ENCODE data around the gene RCC2. TPM values are rescaled to one million over a fixed set of nuclear protein-coding genes. Genes with fewer than 3 reads are reported as not detected.

Gene RCC2
- total and polyA plus RNA-seq, 2 of the 4 experiments (the other 2 are of a cell fraction), result 24.0 to 38.9 TPM

DNA sequence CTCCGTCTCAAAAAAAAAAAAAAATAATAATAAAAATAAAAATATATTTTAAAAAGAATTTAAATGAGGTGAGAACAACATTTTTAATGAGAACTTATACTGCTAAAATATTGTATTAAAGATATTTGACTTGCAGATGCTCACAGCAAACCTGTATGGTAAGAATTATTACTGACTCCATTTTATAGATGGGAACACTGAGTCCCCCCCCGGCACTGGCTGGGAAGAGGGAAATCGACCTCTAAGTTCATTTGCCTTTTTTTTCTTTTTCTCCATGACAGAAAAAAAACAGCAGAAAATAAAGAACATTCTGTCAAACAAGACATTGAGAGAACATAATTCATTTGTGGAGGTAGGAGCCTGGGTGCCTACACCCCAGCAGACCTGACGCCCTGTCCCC lies 80.9 kb downstream of the RCC2 start:
- Histone ChIP-seq H2BK20ac (ENCODE audit: low read depth, low read length) (no peak overlapping the region), H2BK5ac (ENCODE audit: low read depth, low read length, poor library complexity, severe bottlenecking) (no peak overlapping the region), H3K56ac (ENCODE audit: extremely low read depth, insufficient read depth, low read length) (no peak overlapping the region), H4K20me1 (ENCODE audit: insufficient read depth, low read length) (no peaks in the 10 kb centered on the region), H3K4me1 (ENCODE audit: control insufficient read depth, insufficient read depth, low read length) (no peaks in the 10 kb centered on the region), H3K18ac (ENCODE audit: low read depth, low read length) (no peak overlapping the region), H3K9ac (ENCODE audit: low read depth, low read length) (no peak overlapping the region), H3K4me3 (ENCODE audit: insufficient read depth, low read depth, low read length) (no peak overlapping the region), H4K5ac (ENCODE audit: low read depth, low read length) (no peak overlapping the region), H3K4ac (ENCODE audit: low read depth, low read length) (no peak overlapping the region), H3K4me2 (ENCODE audit: low read depth, low read length) (no peak overlapping the region), H3K27ac (ENCODE audit: insufficient read depth, low read length) (no peak overlapping the region), H4K91ac (ENCODE audit: insufficient read depth, low read depth, low read length) (no peak overlapping the region), H2BK120ac (ENCODE audit: low read depth, low read length) (no peak overlapping the region), H3K9me3 (ENCODE audit: control insufficient read depth, insufficient read depth, low read length) (no peaks in the 10 kb centered on the region), H2BK15ac (ENCODE audit: low read depth, low read length) (no peak overlapping the region), H2AK5ac (ENCODE audit: low read depth, low read length) (no peak overlapping the region), H3K79me1 (ENCODE audit: low read depth in 1 of 2, low read length in 2 of 2) (no peaks in the 10 kb centered on the region), H2AK9ac (replicated peaks; ENCODE audit: low read depth, low read length, poor library complexity) (no peak overlapping the region), H3K9me1 (ENCODE audit: insufficient read depth, low read length) (no peaks in the 10 kb centered on the region), H2AFZ (replicated peaks; ENCODE audit: low read length, poor library complexity) (no peak overlapping the region), H3K36me3 (ENCODE audit: control insufficient read depth, insufficient read depth, low read length) (no peaks in the 10 kb centered on the region), H3K27me3 (ENCODE audit: control insufficient read depth, insufficient read depth, low read length) (peaks cover 24% of the 10 kb centered on the region), H4K8ac (ENCODE audit: low read depth in 2 of 2, low read length in 2 of 2) (no peak overlapping the region), H3K14ac (replicated peaks; ENCODE audit: low read depth, low read length) (no peak overlapping the region), H3K23ac (ENCODE audit: low read depth, low read length) (no peak overlapping the region)
- TF ChIP-seq MAFK (IDR thresholded peaks at IDR 0.05; ENCODE audit: low read depth, low read length) (no peak), BHLHE40 (IDR thresholded peaks at IDR 0.05; ENCODE audit: low read depth, low read length) (no peak), NFE2L2 (IDR thresholded peaks at IDR 0.05; ENCODE audit: low read depth, low read length) (no peak), RAD21 (IDR thresholded peaks at IDR 0.05; ENCODE audit: low read length) (no peak), RFX5 (IDR thresholded peaks at IDR 0.05; ENCODE audit: low read depth, low read length) (no peak), CEBPB (IDR thresholded peaks at IDR 0.05; ENCODE audit: low read depth, low read length) (no peak), CHD1 (IDR thresholded peaks at IDR 0.05; ENCODE audit: low read depth, low read length) (no peak), RCOR1 (IDR thresholded peaks at IDR 0.05; ENCODE audit: insufficient replicate concordance, low read length) (no peak), CTCF (conservative IDR thresholded peaks at IDR 0.05; ENCODE audit: low read depth, low read length) (no peak), MXI1 (IDR thresholded peaks at IDR 0.05; ENCODE audit: borderline replicate concordance, low read depth, low read length) (no peak), MAZ (IDR thresholded peaks at IDR 0.05; ENCODE audit: borderline replicate concordance, low read depth, low read length) (no peak), POLR2A (IDR thresholded peaks at IDR 0.05; ENCODE audit: low read depth, low read length) (no peak), SMC3 (IDR thresholded peaks at IDR 0.05; ENCODE audit: low read depth, low read length) (no peak), FOS (IDR thresholded peaks at IDR 0.05; ENCODE audit: low read depth, low read length) (no peak)
- TF ChIP-seq, protein P1, sequence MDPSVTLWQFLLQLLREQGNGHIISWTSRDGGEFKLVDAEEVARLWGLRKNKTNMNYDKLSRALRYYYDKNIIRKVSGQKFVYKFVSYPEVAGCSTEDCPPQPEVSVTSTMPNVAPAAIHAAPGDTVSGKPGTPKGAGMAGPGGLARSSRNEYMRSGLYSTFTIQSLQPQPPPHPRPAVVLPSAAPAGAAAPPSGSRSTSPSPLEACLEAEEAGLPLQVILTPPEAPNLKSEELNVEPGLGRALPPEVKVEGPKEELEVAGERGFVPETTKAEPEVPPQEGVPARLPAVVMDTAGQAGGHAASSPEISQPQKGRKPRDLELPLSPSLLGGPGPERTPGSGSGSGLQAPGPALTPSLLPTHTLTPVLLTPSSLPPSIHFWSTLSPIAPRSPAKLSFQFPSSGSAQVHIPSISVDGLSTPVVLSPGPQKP (IDR thresholded peaks at IDR 0.05; ENCODE audit: borderline replicate concordance, low read depth, low read length), result no peak
- TF ChIP-seq, protein P2, sequence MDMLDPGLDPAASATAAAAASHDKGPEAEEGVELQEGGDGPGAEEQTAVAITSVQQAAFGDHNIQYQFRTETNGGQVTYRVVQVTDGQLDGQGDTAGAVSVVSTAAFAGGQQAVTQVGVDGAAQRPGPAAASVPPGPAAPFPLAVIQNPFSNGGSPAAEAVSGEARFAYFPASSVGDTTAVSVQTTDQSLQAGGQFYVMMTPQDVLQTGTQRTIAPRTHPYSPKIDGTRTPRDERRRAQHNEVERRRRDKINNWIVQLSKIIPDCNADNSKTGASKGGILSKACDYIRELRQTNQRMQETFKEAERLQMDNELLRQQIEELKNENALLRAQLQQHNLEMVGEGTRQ (IDR thresholded peaks at IDR 0.05; ENCODE audit: low read depth, low read length), result no peak
- 100% methylated on average over 1 of the region's 4 CpGs; no CpG with 5 or more reads in 1 of the 2 experiments for WGBS, 2 experiments (ENCODE audit: extremely low coverage in 2 of 2, insufficient read length in 1 of 2)
- in situ Hi-C loops (cut with MboI; ENCODE audit: low sequenced_read_pairs) (no loop called here), intact Hi-C loops (cut with micrococcal nuclease) (no loop called here), dilution Hi-C loops (cut with HindIII; ENCODE audit: low sequenced_read_pairs, unreplicated experiment) (no loop called here)
- BruUV-seq (replicated peaks), result no TSS peak
- ChIA-PET POLR2A (ENCODE audit: unreplicated experiment) (no interaction called here), CTCF (no interaction called here)
- ATAC-seq (ENCODE audit: low read depth) (no peak), DNase-seq (no peak)
